RWPE2 (cell line): Measurements from ENCODE around the gene GTF2IRD1.

Experiments used
- ATAC-seq: fragments of 200-7000 bp; cut with Tn5 transposase; 3 replicates; pipeline ENCODE4 v1.9.1; 2021; ENCODE audit warnings: low read depth
- DNase-seq: peaks from one replicate; pipeline ENCODE4 v3.0.0-alpha.2; 2020; ENCODE audit warnings: low spot score
- H3K27ac ChIP-seq: fragments of 450-650 bp; 2 replicates; pipeline ENCODE4 v1.5.1; 2017; ENCODE audit warnings: mild to moderate bottlenecking; ENCODE audit not compliant: poor library complexity, severe bottlenecking
- H3K27me3 ChIP-seq: fragments of 250-450 bp; sonication (Bioruptor Pico); 2 replicates; pipeline ENCODE4 v1.5.1; 2021; ENCODE audit warnings: mild to moderate bottlenecking, moderate library complexity; ENCODE audit not compliant: insufficient read depth, poor library complexity, severe bottlenecking
- H3K36me3 ChIP-seq: fragments of 250-450 bp; sonication (Bioruptor Pico); 2 replicates; pipeline ENCODE4 v1.5.1; 2020; ENCODE audit warnings: low read depth, mild to moderate bottlenecking, moderate library complexity
- H3K4me1 ChIP-seq: fragments of 250-450 bp; sonication (Bioruptor Pico); 2 replicates; pipeline ENCODE4 v1.5.1; 2021; ENCODE audit warnings: mild to moderate bottlenecking, moderate library complexity; ENCODE audit not compliant: insufficient read depth, poor library complexity, severe bottlenecking
- H3K4me3 ChIP-seq: fragments of 250-450 bp; sonication (Bioruptor Pico); 2 replicates; pipeline ENCODE4 v1.5.1; 2021; ENCODE audit warnings: mild to moderate bottlenecking, moderate library complexity; ENCODE audit not compliant: severe bottlenecking
- H3K9me3 ChIP-seq: fragments of 250-450 bp; sonication (Bioruptor Pico); 2 replicates; pipeline ENCODE4 v1.5.1; 2021; ENCODE audit warnings: mild to moderate bottlenecking, moderate library complexity; ENCODE audit not compliant: severe bottlenecking
- TF ChIP-seq, protein P1 (sequence below): fragments of 450-650 bp; IDR thresholded peaks from one replicate; pipeline ENCODE4 v1.5.1; 2017; ENCODE audit warnings: mild to moderate bottlenecking, moderate library complexity; ENCODE audit not compliant: poor library complexity, severe bottlenecking

Gene GTF2IRD1

DNA sequence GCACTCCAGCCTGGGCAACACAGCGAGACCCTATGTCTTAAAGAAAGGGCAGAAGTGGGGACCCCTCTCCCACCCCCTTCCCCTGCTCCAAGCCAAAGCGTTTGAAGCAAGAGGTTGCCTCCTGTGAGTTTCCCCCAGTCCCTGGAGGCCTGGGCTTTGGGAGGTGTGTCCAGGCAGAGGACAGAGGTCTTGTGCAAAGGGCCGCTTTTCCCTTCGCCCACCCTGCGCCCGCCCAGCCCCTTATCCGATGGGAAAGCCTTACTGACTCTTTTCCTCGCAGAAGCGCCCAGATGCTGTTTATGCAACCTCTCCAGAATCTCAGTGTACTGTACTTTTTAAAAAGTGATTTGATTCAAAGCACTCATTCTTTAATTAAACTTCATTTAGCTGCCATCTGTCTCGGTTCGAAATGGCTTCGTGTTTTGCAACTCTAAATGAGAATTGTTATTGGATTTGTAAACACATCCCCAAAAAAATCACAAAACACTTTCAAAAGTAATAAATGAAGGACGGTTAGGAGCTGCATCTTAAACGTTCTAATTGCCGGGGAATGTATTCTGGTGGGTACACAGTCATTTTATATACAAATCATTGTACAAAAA is 153.3 kb downstream of the GTF2IRD1 start:
- TF ChIP-seq, protein P1, sequence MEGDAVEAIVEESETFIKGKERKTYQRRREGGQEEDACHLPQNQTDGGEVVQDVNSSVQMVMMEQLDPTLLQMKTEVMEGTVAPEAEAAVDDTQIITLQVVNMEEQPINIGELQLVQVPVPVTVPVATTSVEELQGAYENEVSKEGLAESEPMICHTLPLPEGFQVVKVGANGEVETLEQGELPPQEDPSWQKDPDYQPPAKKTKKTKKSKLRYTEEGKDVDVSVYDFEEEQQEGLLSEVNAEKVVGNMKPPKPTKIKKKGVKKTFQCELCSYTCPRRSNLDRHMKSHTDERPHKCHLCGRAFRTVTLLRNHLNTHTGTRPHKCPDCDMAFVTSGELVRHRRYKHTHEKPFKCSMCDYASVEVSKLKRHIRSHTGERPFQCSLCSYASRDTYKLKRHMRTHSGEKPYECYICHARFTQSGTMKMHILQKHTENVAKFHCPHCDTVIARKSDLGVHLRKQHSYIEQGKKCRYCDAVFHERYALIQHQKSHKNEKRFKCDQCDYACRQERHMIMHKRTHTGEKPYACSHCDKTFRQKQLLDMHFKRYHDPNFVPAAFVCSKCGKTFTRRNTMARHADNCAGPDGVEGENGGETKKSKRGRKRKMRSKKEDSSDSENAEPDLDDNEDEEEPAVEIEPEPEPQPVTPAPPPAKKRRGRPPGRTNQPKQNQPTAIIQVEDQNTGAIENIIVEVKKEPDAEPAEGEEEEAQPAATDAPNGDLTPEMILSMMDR = no peak
- H3K36me3 ChIP-seq = no peaks in the 10 kb centered on the region
- H3K4me3 ChIP-seq = no peak overlapping the region
- ATAC-seq = no peak
- peaks cover 5% of the 10 kb centered on the region for H3K4me1 ChIP-seq
- H3K27ac ChIP-seq = no peak overlapping the region
- no peaks in the 10 kb centered on the region for H3K9me3 ChIP-seq
- H3K27me3 ChIP-seq = no peaks in the 10 kb centered on the region
- DNase-seq = no peak

DNA sequence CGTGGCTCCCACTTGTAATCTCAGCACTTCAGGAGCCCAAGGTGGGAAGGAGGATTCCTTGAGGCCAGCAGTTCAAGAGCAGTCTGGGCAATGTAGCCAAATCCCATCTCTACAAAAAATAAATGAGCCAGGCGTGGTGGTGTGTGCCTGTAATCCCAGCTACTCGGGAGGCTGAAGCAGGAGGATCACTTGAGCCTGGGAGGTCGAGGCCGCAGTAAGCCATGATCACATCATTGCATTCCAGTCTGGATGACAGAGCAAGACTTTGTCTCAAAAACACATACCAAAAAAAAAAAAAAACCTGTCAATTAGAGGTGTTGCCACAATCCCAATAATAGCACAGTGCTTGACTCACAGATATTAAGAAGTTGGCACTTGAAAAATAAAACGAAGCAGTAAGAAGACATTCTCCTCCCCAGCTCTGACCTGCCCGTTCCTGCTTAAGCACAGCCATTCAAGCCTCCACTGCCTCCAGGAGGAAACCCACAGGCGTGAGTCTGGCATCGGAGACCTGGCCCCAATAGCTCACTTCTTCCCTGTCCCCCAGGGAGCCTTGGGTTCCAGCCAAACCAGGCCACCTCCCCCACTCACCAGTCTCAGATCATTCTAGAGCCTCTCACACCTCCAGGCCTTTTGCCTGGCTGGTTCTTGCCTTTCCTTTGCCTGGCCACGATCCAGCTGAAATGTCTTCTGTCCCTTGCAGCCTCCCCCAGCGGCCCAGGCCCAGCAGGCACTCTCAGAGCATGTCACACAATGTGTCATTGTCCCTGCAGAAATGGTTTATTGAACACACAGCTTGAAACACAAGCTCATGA is 158.5 kb downstream of the GTF2IRD1 start:
- Histone ChIP-seq H3K27me3 (no peaks in the 10 kb centered on the region), H3K9me3 (no peaks in the 10 kb centered on the region), H3K36me3 (no peaks in the 10 kb centered on the region), H3K4me1 (peaks cover 8% of the 10 kb centered on the region), H3K4me3 (no peak overlapping the region), H3K27ac (peak overlapping the region; percentile 18)
- no peak for DNase-seq
- TF ChIP-seq, protein P1 = no peak
- peak; percentile 54 for ATAC-seq

DNA sequence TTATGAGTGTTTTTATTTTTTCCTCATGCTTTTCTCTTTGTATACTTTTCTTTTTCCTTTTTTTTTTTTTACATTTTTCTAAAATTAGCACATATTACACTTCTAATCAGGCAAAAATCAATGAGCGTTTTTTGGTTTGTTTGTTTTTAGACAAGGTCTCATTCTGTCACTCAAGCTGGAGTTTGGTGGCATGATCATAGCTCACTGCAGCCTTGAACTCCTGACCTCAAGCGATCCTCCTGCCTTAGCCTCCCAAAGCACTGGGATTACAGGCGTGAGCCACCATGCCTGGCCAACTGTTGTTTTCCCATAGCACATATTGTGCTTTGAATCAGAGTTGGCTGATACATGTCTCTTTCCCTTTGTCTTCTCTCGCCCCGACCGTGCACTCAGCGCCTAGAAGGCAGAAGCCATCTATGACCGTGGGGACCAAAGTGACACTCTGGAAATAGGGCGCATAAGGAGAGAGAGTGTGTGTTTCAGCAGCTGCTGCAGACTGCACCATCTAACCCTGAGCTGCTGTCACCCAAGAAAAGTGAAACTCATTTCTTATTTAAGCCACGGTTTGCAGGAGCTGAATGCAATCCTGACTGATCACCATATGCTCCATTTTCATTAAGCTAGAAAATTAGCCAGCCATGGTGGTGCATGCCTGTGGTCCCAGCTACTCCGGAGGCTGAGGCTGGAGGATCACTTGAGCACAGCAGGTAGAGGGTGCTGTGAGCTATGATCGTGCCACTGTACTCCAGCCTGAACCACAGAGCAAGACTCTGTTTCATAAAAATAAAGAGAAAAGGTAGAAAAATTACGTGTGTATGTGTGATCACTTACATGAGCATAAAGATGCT is 162.5 kb downstream of the GTF2IRD1 start:
- no peak for DNase-seq
- no peak for ATAC-seq
- Histone ChIP-seq H3K4me3 (no peak overlapping the region), H3K9me3 (no peaks in the 10 kb centered on the region), H3K27me3 (no peaks in the 10 kb centered on the region), H3K36me3 (no peaks in the 10 kb centered on the region), H3K4me1 (peaks cover 8% of the 10 kb centered on the region), H3K27ac (no peak overlapping the region)
- TF ChIP-seq, protein P1 = no peak

DNA sequence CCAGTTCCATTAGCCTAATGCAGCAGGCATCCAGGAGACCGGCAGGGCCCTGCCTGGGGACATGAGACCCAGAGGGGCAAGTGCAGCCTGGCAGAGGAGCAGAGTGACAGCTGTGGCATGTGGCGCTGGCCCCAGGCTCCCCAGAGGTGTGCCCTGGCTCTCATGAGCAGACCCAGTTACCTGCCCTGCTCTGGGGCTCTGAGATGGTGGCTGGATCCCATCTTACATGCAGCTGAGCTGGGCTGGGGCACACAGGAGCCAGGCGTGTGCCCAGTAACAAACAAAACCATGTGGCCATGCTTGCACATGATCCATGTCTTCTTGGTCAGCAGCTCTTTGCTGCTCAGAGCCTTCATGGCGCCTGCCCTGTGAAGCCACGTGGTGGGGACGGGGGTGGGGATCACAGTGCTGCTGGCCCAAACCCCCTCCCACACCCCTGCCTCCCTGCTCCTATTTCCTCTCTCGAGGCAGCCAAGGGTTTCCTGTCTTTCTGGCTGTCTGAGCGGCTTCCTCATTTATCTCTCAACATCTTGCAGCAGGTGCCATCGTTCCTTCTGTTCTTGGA is 163.6 kb downstream of the GTF2IRD1 start:
- TF ChIP-seq, protein P1 = no peak
- Histone ChIP-seq H3K36me3 (no peaks in the 10 kb centered on the region), H3K27ac (no peak overlapping the region), H3K27me3 (no peaks in the 10 kb centered on the region), H3K4me1 (peaks cover 6% of the 10 kb centered on the region), H3K9me3 (no peaks in the 10 kb centered on the region), H3K4me3 (no peak overlapping the region)
- no peak for DNase-seq
- peak; percentile 23; the same call in 1 of the 3 replicates for ATAC-seq
